ENCODE results near the gene SH3RF1. TPM values are rescaled to one million over a fixed set of nuclear protein-coding genes. Genes with fewer than 3 reads are reported as not detected.
A peak's percentile ranks its signal among the peaks of the same experiment; 100 is the strongest.

Gene SH3RF1
- total RNA-seq, 1 experiment from 2014 or later: 15.3 TPM

GRCh38 chr4:169098532-169098931 lies 172.2 kb downstream of the SH3RF1 start:
- Mint-ChIP-seq H3K4me3 (no peak overlapping the region), H3K27ac (peak overlapping the region in 1 of 3 experiments; percentile 38; a peak in 1 of 7 replicates), H3K4me1 (peaks cover 27% of the 10 kb centered on the region in 2 experiments), H3K36me3 (ENCODE audit: insufficient read depth in 1 of 3, low read depth in 3 of 3) (peaks cover 10 to 30% (median 23%) of the 10 kb centered on the region in 3 experiments), H3K27me3 (ENCODE audit: low read depth) (no peaks in the 10 kb centered on the region), H3K9me3 (no peaks in the 10 kb centered on the region)
- no peak overlapping the region for H2BK15ac ChIP-seq (ENCODE audit: low read depth, low read length)
- no peak overlapping the region for H4K8ac ChIP-seq (replicated peaks; ENCODE audit: insufficient read length, low read depth, low read length)
- H4K91ac ChIP-seq (ENCODE audit: insufficient read length, low read depth, low read length): no peak overlapping the region
- H3T11ph ChIP-seq (ENCODE audit: low read length): no peak overlapping the region
- H3K56ac ChIP-seq (ENCODE audit: insufficient read length, low read depth, low read length): no peak overlapping the region
- no peak overlapping the region for H4K5ac ChIP-seq (ENCODE audit: insufficient read length, low read depth, low read length)
- no peak overlapping the region for H2BK120ac ChIP-seq (ENCODE audit: low read depth, low read length, poor library complexity, severe bottlenecking)
- no peak for TF ChIP-seq CTCF (conservative IDR thresholded peaks at IDR 0.05)
- no peak overlapping the region for H2AFZ ChIP-seq (ENCODE audit: low read length)
- no peak overlapping the region for H3K23ac ChIP-seq (ENCODE audit: insufficient read length, low read depth, low read length)
- no peak overlapping the region for H2BK12ac ChIP-seq (ENCODE audit: insufficient read length, low read depth, low read length)
- no peak overlapping the region for H3K18ac ChIP-seq (ENCODE audit: insufficient read length, low read depth, low read length)
- H2BK5ac ChIP-seq (ENCODE audit: insufficient read length, low read length): no peak overlapping the region
- no CpG with 5 or more reads among the region's 2 CpGs for WGBS (ENCODE audit: extremely low coverage, insufficient read length, low lambda C conversion rate)
- H3K4me1 ChIP-seq (ENCODE audit: insufficient read depth, low read length): no peaks in the 10 kb centered on the region; the same call in 1 of the 2 replicates
- H3K27me3 ChIP-seq (ENCODE audit: insufficient read depth, low read length): no peaks in the 10 kb centered on the region
- no peaks in the 10 kb centered on the region for H4K20me1 ChIP-seq (ENCODE audit: control insufficient read depth, insufficient read depth, insufficient read length)
- no peak for DNase-seq
- H2AK5ac ChIP-seq (ENCODE audit: insufficient read length, low read length): no peak overlapping the region
- H3K4me2 ChIP-seq (ENCODE audit: insufficient read depth, insufficient read length, low read length): no peak overlapping the region
- H3K79me2 ChIP-seq (ENCODE audit: insufficient read depth, low read length): no peaks in the 10 kb centered on the region
- H3K27ac ChIP-seq (ENCODE audit: insufficient read length, low read depth, low read length): no peak overlapping the region
- H3K4ac ChIP-seq (ENCODE audit: low read depth, low read length): no peak overlapping the region
- H3K23me2 ChIP-seq (ENCODE audit: insufficient read length, low read depth, low read length, poor library complexity, severe bottlenecking): no peaks in the 10 kb centered on the region
- no peaks in the 10 kb centered on the region for H3K9me3 ChIP-seq (ENCODE audit: control insufficient read depth, low read depth, low read length)
- H3K9ac ChIP-seq (ENCODE audit: extremely low read depth, insufficient read length, low read length): no peak overlapping the region
- H3K14ac ChIP-seq (ENCODE audit: insufficient read depth, low read length): no peak overlapping the region
- no peaks in the 10 kb centered on the region for H3K79me1 ChIP-seq (ENCODE audit: insufficient read depth, low read depth, low read length, poor library complexity, severe bottlenecking)
- H2BK20ac ChIP-seq (ENCODE audit: low read depth, low read length, poor library complexity, severe bottlenecking): no peak overlapping the region

All from H9 (cell line).